ENCODE data around the gene ABCB11. TPM values are rescaled to one million over a fixed set of nuclear protein-coding genes. Genes with fewer than 3 reads are reported as not detected.

The ABCB11 gene
- total and polyA plus RNA-seq, 4 donors = 18.3 to 74.3 (median 38.3) TPM

- no peak for TF ChIP-seq RAD21 (IDR thresholded peaks at IDR 0.05)
Observed at GRCh38 chr2:168998609-168999211, 32.4 kb downstream of the ABCB11 start (continued).

GRCh38 chr2:168997794-168998193, 33.3 kb downstream of the ABCB11 start:
- no peak for DNase-seq (ENCODE audit: low spot score)
- TF ChIP-seq RAD21 (IDR thresholded peaks at IDR 0.05) (no peak), CTCF (IDR thresholded peaks at IDR 0.05; ENCODE audit: low read depth, low read length, missing input control) (no peak), FOXA2 (IDR thresholded peaks at IDR 0.05) (no peak), RXRA (IDR thresholded peaks at IDR 0.05) (no peak), ATF3 (IDR thresholded peaks at IDR 0.05) (no peak), REST (IDR thresholded peaks at IDR 0.05) (no peak), NR2F2 (IDR thresholded peaks at IDR 0.05) (no peak), SP1 (IDR thresholded peaks at IDR 0.05) (no peak), ZBTB33 (IDR thresholded peaks at IDR 0.05) (no peak), JUND (IDR thresholded peaks at IDR 0.05) (no peak), MAX (IDR thresholded peaks at IDR 0.05) (no peak), GABPA (IDR thresholded peaks at IDR 0.05 in 1 of 2, conservative IDR thresholded peaks at IDR 0.05 in 1 of 2) (no peak), TAF1 (conservative IDR thresholded peaks at IDR 0.05) (no peak), YY1 (IDR thresholded peaks at IDR 0.05) (no peak), FOXA1 (IDR thresholded peaks at IDR 0.05) (no peak), EGR1 (IDR thresholded peaks at IDR 0.05; ENCODE audit: low read depth in 2 of 2) (no peak), HNF4G (IDR thresholded peaks at IDR 0.05) (no peak), HNF4A (conservative IDR thresholded peaks at IDR 0.05) (no peak)
- 84% methylated on average over 1 of the region's 1 CpG for WGBS
- Histone ChIP-seq H3K9ac (ENCODE audit: low read depth in 1 of 2, low read length in 2 of 2) (no peak overlapping the region), H3K27ac (ENCODE audit: low read depth in 1 of 2, low read length in 2 of 2) (no peak overlapping the region), H3K9me3 (ENCODE audit: control insufficient read depth in 4 of 4, low read length in 3 of 4) (no peaks in the 10 kb centered on the region), H3K36me3 (ENCODE audit: control insufficient read depth in 4 of 4, insufficient read depth in 3 of 4, low read depth in 1 of 4, low read length in 3 of 4) (peaks cover 0 to 20% (median 1%) of the 10 kb centered on the region in 4 donors), H3K4me1 (ENCODE audit: control insufficient read depth in 4 of 4, insufficient read depth in 4 of 4, low read length in 3 of 4) (peaks cover 4 to 17% (median 6%) of the 10 kb centered on the region in 4 donors), H3K4me3 (ENCODE audit: low read depth in 1 of 3, low read length in 3 of 3) (no peak overlapping the region), H3K27me3 (ENCODE audit: control insufficient read depth in 4 of 4, insufficient read depth in 4 of 4, low read length in 3 of 4) (no peaks in the 10 kb centered on the region)
